ENCODE measurements around the gene ARHGEF17.

The ARHGEF17 gene

DNA sequence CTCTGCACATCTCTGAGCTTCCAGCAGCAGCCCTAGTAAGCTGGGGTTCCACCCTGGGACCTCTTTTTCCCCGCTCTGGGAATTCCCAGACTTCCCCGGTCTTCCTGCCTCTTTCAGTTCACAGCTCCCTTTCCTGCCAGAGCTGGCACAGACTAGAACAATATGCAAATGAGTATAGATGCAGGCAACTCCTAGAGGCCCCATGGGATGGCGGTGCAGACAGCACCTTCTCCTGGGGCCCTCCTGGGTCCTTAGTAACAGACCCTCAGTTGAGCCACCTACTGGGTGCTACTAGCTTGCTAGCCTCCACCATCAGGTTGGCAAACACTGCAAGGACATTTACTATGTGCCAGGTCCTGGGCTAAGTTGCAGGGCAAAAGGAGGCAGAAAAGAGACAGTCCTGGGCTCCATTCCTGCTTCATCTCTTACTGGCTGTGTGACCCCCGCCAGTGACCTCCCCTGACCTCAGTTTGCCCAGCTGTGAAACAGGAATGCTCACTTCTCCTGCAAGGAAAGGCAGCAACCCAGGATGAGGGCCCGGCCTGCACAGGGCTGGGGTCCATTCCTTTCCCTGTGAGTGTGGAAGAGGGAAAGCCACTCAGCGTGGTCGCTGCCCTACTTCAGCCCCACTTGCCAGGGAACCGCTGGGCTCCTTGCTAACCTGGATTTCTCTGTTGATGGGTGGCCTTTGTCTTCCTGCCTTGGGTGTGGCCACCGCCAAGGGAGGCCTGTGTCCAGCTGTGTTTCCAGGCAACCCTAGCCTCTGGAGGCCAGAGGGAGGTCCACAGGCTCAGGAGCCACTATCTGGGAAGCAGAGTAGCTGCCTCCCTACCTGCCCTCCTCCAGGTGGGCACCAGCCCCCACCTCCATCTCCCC lies 75.4 kb downstream of the ARHGEF17 start:
- DNase-seq = no peak

DNA sequence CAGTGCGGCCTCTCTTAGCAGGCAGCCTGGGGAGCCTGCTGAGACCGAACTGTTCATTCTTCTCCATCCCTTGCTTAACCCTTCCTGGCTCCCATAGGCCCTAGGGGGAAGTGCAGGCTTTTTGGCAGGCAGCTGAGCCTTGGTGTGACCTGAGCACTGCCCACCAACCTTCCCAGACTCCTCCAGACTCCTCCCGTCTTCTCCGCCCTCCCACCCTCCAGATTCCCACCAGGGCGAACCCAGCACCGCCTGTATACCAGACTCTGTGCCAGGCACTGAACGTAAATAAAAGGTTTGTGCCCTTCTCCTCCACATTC lies 76.0 kb downstream of the ARHGEF17 start:
- no peak for DNase-seq

DNA sequence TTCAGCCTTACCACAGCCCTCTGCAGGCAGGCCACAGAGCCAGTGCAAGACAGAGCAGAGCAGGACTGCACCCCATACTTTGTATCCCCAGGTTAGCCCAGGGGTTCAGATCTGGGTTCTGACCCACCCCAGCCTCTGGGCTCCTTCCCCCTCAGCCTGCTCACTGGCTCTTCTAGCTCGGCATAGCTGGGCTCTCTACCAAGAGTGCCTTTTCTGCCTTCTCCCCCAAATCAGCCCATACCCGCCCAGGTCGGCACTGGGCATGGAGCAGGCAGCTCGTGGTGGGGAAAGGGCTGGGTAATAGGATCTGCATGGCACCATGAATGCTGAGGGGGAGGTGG lies 76.4 kb downstream of the ARHGEF17 start:
- no peak for DNase-seq

DNA sequence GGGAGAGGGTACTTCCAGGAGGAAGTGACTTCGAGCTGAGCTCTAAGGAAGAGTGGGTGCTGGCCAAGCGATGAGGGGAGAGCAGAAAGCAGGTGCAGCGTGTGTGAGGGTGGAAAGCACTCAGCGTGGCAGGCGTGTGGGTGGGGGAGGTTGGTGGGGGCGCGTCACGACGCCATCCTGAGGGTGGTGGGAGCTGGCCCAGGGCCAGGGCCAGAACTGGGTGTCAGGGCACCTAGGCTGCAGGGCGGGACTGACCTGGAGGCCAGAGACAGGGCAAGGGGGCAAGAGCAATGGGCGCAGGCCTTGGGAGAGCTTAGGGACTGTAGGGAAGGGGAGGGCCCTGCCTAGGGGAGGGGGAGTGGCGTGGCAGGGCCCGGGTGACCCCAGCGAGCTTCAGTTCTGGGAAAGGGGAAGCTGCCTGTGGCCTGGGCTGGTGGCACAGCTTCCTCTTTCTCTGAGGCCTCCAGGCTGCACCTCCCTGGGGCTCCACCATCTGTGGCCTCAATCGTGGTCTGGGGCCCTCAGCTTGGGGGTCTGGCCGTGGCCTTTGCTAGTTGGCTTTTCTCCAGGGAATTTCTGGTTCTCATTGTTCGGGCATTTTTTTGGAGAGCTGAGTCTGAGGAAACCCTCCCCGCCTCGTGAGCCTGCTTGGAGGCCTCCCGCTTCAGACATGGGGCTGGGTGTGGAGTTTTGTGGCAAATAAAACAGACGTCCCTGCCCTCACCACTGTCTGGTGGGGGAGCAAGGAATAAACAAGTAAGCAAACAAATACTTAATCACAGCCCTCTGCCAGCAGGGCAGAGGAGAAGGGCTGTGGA lies 77.0 kb downstream of the ARHGEF17 start:
- DNase-seq = no peak

DNA sequence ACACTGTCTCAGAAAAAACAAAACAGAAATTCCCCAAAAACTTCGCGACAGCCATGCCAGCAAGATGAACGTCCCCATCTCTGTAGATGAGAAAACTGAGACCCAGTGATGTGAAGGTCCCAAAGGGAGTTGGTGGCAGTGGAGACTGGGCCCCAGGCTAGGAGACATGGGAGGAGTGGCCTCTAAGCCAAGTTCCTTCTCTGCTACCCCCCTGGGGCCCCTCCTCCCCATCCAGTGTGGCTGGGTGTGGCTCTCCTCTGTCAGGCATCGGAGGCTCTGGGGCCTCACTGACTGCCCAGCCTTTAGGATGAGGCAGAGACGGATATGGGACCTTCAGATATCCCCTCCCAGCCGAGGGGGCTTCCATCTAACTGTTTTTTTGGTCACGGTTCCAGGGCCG lies 77.9 kb downstream of the ARHGEF17 start:
- DNase-seq = no peak

DNA sequence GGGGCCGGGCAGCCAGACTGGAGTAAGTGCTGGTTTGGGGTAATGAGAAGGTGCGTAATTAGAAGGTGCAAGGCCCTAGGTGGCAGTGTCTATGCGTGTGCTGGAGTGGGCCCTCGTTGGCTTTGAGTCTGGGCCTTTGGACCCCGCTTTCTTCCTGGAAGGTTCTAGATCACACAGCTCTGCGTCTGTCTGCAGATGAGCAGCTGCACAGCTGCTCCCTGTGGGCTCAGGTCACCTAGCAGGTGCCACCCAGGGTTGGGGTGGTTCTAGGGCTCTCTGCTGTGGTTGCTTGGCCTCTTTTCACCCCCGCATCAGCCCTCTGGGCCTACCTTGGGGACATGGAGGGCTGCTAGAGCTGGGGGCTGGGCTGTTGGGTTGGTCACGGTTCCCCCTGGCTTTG lies 78.5 kb downstream of the ARHGEF17 start:
- DNase-seq = no peak

DNA sequence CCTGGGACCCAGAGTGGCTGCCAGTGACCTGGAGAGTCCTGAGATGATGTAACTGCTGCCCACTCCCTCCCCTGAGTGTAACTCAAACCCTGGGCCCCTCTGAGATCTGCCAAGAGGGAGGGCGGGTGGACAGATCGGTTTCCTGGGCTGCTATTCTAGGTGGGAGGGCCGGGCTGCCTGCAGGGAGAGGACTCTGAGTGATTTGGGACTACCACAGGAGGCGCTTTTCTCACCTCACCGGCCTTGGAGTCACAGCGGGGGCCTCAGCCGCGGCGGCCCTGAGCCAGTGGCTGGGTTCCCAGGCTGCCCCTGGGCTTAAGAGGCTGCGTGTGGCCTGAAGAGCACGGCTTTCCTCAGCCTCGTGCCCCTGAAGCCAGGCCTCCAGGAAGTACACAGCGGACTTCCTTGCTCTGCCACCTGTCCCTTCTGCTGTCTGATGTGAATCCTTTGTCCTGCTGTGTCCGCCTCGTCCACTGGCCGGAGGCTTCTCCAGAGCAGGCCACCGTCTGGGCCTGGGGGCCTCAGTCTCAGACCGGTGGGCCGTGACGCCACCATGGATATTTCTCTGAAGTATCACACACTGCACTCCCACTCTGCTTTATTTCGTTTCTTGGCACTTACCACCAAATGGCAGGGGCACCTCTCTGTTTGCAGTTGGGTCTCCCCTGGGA lies 79.7 kb downstream of the ARHGEF17 start:
- no peak for DNase-seq

DNA sequence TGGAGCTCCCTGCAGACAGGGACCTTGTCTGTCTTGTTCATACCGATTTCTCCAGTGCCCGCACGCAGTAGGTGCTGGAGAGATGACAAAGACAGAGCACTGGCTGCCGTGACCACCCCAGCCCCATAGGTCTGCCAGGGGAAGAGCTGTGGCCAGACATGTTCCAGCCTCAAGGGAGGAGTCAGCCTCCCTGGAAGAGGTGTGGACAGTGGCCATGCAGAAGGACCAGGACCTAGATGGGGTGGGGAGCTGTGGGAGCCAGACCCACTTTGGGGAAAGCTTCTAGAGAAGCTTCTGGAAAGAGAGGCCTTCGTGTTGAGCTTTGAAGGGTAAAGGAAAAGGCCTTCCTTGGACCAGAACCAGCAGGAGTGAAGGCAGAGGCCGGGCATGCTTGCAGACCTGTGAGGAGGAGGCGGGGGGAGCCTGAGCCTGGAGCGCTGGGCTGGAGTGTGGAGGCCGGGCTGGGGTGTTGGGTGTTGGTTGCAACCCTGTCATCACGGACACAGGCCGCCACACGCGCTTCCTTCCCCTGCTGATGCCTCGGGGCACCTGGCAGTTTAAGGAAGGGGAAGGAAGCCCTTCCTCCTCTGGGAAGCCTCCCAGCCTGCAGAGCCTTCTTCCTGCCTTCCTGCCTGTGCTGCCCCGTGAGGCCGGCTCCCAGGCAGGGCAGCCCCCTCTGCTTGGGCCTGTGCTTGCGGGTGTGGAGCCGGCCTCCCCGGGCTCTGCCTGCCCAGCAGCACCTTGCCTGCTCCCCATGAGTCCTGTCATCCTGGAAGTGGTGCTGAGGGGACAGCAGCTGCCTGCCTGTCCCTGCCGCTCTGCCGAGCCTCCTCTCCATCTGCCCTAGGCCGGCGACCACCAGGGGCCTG lies 80.4 kb downstream of the ARHGEF17 start:
- DNase-seq = no peak

DNA sequence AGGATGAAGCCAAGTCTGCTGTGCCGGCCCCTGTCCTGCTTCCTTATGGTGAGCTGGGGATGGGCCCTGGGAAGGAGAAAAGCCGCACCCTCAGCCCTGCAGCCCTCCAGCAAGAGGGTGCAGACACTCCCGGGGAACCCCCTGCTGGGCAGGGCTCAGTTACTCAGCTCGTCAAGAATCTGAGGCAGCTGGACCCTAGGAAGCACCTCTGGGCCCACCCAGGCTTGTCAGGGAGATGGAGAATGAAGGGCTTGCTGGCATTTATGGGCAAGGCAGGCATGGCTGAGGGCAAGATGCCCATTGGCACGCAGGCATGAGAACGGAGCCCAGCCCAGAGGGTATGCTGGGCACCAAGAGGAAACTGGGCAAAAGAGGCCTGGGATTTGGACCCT lies 81.1 kb downstream of the ARHGEF17 start:
- no peak for DNase-seq

DNA sequence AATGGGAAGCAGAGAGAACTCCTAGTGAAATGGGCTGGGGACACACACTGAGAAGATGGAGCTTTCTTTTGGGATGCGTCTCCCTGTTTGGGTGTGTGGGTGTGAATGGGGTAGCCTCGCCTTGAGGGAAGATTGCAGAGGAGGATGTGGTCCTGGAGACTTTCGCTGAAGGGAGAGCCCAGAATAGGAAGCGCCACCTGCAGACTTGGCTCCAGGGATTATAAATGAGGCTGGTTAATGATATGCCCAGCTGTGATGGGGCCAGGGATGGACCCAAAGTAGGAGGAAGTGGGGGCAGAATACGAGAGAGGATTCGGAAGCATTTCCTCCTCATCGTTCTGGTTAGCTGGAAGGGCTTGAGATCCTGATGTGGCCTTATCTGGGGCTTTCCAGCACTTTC lies 81.8 kb downstream of the ARHGEF17 start:
- DNase-seq = no peak

DNA sequence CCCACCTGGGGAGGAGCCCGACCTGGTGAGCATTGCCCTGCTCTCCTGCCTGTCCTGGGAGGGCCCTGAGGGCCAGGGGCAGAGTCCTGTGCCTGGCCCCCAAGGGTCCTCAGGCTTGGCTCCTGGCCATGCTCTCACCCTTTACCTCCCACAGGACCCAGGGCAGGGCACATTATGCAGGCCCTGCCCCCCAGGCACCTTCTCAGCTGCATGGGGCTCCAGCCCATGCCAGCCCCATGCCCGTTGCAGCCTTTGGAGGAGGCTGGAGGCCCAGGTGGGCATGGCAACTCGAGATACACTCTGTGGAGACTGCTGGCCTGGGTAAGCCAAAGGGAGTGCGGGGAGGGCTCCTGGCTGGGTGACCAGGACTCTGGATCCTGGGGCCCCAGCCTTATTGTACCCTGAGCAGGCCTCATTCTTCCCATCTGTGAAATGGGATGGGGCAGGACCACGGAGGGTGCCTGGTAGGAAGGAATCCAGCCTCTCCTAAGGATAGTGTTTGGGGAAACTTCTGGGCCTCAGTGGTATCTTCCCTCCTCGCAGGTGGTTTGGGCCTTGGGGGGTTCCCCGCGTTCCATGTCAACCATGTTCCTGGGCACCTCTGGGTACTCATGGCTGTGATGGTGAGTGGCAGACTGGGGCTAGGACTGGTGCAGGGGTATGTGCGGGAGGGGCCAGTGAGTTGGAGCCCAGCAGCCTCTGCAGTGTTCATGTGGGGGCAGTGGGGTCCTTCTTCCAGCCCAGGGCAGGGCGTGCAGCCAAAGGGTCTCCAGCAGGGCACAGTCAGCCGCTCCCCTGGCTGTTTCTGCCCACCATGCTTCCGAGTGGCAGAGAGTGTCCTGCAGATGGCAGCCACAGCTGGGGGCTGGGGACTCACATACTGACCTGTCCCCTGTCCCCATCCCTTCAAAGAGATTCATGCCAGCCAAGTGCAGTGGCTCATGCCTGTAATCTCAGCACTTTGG lies 82.8 kb downstream of the ARHGEF17 start:
- DNase-seq = no peak

DNA sequence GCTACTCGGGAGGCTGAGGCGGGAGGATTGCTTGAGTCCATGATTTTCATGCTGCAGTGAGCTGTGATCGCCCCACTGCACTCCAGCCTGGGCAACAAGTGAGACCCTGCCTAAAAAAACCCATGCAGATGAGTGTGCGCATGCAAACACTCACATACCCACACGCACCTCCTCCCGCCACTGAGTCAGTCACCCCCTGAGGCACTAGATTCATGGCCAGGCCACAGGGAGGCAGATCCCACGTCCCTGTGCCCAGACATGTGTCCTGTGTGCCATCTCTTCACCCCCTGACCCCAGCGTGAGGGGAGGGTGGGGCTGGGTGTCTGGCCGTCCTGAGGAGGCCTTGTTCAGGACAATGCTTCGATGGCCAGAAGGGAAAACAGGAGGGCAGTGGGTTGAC lies 83.6 kb downstream of the ARHGEF17 start:
- no peak for DNase-seq

DNA sequence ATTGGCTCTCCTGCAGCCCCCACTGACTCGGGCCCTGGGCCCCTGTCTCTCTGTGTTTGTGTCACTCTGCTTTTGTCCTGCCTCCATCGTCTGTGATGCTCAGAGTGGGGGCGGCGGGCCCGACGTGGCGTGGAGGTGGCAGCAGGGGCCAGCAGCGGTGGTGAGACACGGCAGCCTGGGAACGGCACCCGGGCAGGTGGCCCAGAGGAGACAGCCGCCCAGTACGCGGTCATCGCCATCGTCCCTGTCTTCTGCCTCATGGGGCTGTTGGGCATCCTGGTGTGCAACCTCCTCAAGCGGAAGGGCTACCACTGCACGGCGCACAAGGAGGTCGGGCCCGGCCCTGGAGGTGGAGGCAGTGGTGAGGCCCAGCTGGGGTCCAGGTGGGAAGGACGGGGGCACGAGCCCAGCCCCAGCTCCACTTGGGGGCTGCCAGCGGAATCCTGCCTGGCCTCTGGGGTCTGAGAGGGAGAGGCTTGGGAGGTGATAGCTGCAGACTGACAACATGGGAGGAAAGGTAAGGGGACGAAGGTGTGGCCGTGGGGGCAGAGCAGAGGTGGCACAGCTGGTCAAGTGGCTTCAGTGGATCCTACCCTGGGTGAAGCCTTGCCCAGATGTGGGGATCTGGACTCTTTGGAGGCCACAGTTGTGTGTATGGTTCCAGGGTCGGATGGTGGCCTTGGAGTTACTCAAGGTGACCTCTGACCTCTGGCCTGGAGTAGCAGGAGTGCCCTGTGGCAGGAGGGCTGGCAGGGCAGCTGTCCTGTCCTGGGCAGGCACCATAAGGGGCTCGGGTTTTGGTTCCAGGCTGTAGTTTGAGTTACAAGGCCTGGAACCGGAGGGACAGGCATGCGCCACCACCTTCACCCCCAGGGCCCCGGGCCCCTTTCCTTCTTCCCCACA lies 84.3 kb downstream of the ARHGEF17 start:
- DNase-seq = no peak

DNA sequence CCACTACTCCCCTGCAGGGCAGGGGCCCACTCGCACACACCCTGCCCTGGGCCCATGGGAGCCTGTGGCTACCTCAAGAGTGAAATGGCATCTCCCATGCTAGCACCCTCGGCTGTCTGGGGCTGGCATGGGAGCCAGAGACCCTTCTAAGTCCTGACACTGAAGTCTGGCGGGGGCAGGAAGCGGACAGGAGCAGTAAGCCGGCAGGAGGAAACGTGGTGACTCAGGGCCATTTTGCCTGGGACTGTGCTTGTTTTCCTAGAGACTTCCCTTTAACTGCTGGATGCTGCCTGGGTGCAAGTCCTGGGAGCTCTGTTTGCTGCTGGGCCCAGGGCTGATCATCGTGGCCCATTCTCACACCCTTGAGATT lies 84.9 kb downstream of the ARHGEF17 start:
- DNase-seq = no peak

DNA sequence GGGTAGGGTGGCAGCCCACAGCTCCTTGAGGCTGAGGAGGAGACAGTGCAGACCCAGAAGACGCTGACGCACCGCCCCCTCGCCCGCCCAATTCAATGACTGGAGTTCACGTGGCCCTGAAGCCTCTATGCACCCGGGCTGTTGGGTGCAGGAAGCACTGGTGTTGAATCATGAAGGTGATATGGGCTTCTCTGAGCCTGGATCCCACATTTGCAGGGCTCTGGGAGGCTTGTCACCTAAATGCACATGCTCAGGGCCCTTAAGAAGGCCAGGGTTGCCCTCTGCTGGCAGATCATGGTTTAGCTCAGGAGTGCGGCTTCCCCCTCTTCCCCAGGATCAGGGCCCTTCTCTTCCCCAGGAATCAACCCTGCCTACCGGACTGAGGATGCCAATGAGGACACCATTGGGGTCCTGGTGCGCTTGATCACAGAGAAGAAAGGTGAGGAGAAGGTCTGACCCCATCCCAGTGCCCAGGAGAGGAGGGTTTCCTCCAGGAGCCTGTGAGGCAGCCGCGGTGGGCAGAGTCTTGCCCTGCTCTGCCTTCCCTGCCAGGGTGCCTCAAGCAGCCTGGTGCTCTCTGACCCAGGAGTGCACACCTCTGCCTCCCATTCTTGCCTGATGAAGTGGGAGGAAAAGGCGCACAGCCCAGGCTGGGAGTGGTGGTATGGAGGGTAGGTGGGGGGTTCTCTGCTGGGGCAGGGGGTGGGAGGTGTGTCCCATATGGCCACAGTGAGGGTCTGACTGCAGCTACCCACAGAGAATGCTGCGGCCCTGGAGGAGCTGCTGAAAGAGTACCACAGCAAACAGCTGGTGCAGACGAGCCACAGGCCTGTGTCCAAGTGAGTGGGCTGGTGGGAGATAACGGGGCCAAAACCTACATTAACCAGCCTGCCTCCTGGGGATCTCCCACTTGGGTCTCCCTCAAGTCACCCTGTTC lies 85.7 kb downstream of the ARHGEF17 start:
- DNase-seq = peak; percentile 55

DNA sequence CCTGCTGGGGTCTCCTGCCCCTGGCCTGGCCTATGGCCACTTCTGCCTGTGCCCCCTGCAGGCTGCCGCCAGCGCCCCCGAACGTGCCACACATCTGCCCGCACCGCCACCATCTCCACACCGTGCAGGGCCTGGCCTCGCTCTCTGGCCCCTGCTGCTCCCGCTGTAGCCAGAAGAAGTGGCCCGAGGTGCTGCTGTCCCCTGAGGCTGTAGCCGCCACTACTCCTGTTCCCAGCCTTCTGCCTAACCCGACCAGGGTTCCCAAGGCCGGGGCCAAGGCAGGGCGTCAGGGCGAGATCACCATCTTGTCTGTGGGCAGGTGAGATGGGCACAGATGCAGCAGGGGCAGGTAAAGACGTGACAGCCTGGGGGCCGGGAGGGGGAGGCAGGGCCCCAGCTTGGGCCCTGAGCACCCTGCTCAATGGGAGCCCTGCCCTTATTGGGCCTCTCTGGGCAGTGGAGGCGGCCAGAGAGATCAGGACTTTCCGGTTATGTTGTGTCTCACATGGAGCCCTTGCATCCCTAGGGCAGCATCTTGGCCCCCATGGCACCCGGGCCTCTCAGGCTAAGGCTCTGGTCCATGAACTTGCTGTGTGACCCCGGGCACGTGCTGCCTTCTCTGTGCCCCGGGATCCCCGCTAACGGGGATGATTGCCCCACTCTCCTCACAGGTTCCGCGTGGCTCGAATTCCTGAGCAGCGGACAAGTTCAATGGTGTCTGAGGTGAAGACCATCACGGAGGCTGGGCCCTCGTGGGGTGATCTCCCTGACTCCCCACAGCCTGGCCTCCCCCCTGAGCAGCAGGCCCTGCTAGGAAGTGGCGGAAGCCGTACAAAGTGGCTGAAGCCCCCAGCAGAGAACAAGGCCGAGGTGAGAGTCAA lies 86.6 kb downstream of the ARHGEF17 start:
- DNase-seq = no peak

DNA sequence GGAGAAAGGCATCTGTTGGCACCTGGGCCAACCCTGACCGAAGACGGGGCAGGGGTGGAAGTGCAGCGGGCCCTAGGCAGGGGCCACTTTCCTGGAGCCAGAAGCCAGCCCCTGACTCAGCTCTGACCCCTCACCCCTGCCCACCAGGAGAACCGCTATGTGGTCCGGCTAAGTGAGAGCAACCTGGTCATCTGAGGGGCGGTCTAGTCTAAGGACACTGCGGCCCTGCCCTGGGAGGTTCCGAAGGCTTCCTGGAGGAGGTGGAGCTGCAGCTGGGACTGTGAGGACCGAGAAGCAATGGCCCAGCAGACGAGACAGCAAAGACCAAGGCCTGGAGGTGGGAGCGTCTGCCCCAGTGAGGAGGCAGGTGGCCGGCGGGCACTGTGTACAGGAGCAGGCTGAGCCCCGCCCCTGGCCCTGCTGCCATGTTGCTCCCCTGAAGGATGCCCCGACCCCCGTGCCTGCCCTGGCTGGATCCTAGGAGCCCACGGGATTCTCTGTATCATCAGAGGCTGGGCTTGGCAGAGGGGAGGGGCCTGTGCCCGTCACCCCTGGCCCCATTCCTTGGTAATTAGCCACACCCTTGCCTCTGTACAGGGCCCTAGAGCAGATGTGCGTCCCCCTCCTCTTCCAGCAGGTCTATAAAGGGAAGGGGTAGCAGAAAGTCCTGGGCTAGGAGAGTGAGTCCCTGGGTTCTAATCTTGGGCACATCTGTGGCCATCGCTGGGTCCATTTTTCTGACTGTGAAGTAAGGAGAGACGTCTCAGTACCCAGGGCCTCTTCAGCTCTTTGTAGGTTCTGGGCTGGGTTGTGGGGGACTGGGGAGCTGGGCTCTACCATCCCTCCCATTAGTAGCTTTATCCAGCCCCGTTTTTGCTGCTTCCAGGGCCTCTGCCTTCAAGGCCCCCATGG lies 87.5 kb downstream of the ARHGEF17 start:
- no peak for DNase-seq

Data from kidney glomerular epithelial cell (primary cell).